Glomerular endothelial cell (primary cell): ENCODE results near the gene OGA. TPM values are rescaled to one million over a fixed set of nuclear protein-coding genes. Genes with fewer than 3 reads are reported as not detected.

Experiments used
- DNase-seq: peaks from one replicate; pipeline ENCODE4 v3.0.0-alpha.2; 2011; ENCODE audit warnings: low read depth, low spot score; ENCODE audit errors: extremely low read depth
- total RNA-seq: library from RNA; depleted of rRNA; stranded (reverse); fragments of >200 nt; gene quantifications from 2 replicates; pipeline ENCODE4 v1.2.3, GENCODE V29; 2015

OGA gene
- total RNA-seq, 1 donor from 2014 or later: 102 TPM

DNA sequence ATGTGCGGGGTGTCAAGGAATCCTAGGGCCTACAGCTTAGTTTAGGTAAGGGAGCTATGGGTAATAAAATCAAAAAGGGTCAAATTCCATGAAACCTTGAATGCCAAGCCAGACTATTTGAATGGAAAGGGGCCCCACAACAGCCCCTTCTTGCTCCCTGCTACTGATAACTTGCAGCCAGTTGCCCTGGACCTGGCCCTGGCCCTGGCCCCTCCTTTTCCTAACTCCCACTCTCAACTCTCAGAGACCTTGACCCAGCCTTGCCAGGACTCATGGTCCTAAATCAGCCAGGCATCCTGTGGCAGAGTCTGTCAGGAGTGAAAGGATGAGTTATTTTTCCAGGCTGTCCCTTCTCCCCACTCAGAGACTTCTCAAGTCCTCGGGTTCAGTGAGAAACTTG lies 19.5 kb upstream of the OGA start:
- DNase-seq: no peak

DNA sequence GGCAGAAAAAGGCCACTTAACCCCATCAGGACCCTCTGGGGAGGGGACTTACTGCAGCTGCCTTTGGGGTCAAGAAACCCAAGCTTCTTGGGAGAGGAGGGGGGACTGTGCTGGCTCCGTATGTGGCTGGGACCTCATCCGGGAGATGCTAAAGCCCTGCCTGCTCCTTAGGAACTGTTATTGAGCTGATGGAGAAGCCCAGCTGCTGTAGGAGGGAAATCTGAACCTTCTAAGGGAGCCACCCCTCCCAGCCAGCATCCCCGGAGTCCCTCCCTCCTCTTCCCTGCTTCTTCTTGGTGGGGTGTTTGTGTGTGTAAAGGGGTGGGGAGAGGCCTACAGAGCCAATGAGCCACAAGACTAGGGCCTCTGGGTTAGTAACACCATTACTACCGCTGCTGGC lies 17.1 kb upstream of the OGA start:
- no peak for DNase-seq

DNA sequence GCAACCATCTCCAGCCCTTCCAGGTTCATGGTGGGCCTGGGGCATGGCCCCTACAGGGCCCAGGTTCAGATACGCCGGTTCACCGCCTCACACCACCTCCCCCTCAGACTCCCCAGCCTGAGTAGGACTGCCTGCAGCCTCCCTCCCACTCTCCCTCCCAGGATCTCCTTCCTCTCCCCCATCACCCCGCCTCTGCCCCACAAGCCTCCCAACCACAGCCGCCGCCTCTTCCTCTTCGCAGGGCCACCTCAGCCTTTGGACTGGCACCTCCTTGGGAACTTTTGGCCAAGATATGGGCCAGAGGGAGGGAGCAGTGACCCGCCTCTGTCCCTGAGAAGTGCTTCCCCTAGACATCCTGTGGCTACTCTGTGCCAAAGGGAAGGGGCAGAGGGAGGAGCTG lies 16.1 kb upstream of the OGA start:
- no peak for DNase-seq

DNA sequence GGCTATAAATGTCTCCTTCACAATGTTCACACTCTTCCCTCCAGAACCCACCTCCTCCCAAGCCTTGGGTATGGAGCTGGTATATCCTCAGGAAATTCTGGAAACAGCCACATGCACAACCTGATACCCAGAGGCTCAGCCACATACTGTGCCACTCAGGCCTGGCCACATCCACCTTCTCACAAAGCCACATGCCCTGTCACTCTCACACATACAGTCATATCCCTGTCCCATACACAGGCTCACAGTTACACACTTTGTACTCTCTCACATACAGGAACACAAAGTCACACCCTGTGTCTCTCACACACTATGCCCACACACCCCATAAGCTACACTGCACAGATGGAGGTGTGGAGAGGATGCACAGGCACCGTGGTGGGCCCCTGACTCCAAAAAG lies 15.2 kb upstream of the OGA start:
- DNase-seq: no peak

DNA sequence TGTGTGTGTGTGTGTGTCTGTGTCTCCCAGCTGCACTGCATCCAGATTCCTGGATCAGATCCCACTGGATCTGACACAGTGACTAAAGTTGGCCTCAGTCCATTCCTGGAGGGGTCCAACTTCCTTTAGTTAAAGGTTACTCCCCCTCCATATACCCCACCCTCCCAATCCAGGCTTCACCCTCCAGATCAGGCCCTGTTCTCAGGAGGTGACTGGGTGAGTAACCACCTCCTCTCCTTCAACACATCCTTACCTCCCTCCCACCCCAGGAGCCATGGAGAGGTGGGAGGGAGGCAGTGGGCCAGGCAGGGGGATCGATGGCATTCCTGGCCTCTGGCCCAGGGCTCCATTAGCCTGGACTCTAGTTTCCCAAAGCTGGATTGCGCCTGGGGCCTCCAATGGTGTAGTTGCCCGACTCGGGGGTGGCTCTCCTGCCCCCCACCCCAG lies 14.1 kb upstream of the OGA start:
- DNase-seq: no peak

DNA sequence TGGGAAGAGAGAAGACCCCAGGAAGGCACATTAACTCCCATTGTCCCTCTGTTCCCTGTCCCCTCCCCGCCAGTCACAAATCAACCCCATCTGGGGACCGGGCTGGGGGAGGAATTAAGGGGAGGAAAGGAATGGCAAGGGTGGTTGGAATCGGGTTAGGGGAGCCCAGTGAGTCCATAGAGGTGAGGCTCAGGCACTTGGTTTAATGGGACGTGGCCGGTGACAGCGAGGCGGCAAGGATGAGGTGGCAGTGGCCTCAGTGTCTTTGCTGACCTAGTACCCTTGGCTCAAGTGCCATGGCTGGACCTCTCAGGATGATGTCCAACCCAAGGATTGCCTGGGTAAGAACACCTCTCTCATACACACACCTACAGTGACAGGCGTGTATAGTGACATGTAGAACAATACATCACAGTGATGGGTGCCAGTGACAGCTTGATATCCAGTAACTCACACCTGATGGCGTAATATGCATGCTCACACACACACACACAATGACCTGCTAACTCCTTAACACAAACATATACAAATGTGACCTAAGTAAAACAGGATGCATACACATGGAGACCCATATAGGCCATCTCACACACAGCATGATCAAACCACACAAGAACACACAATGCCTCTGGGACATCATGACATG lies 13.0 kb upstream of the OGA start:
- no peak for DNase-seq

DNA sequence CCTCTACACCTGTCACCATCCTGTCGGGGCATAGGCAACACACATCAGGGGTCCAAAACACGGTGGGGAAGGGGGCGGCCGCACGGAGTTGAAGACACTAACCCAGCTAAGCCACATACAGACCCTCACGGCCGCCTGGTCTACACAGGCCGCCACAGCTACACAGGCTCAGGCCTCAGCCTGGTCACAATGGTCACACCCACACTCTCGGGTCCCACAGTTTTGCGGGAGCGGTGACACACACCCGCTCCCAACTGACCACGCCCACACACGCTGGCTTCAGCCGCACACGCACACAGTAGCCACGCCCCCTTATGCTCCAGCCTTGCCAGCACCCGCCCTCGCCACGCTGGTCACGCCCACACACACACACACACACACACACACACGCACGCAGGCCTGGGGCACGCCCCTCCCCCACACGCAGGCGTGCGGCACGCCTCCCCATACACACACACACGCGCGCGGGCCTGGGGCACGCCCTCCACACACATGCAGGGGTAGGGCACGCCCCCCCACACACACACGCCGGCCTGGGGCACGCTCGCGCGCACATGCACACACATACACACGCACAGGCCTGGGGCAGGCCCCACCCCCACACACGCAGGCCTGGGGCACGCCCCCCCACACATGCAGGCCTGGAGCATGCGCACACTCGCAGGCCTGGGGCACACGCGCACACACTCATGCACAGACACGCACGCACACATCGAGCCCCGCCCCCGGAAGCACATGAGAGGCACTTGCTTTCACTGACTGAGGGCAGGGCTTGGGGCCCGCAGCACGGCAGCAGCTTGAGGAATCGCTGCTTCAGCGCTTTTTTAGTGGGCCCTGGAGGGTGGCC lies 12.3 kb upstream of the OGA start:
- DNase-seq: no peak

DNA sequence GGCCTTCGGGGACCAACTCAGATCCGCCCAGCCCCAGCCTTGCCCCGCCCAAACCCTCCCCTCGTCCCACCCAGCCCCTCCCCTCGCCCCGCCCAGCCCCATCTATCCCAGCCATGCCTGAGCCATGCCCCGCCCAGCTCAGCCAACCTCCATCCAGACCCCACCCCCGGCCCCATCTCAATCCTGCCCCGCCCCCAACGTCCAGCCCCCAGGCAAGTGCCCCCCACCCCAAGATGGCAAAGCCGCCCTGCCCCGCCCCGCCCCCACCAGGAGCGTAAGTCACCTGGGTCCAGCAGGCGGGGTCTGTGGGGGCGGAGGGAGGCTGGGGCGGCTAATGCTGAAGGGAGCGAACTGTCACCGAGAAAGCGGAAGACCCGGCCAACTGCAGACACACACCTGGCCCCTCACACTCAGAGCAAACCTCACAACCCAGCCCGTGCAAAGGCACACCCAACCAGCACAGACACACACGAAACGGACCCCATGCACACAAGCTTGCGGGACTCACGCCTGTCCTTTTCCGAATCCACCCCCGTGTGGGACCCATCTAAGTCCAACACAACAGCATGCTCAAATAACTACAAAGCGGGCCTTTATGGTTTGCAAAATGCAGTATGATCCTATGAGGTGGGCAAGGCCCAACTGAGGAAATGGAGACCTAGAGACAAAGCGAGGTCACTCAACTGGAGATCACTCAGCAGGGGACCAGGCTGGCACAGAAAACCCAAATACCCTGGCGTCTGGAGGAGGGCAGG lies 11.5 kb upstream of the OGA start:
- DNase-seq: no peak

DNA sequence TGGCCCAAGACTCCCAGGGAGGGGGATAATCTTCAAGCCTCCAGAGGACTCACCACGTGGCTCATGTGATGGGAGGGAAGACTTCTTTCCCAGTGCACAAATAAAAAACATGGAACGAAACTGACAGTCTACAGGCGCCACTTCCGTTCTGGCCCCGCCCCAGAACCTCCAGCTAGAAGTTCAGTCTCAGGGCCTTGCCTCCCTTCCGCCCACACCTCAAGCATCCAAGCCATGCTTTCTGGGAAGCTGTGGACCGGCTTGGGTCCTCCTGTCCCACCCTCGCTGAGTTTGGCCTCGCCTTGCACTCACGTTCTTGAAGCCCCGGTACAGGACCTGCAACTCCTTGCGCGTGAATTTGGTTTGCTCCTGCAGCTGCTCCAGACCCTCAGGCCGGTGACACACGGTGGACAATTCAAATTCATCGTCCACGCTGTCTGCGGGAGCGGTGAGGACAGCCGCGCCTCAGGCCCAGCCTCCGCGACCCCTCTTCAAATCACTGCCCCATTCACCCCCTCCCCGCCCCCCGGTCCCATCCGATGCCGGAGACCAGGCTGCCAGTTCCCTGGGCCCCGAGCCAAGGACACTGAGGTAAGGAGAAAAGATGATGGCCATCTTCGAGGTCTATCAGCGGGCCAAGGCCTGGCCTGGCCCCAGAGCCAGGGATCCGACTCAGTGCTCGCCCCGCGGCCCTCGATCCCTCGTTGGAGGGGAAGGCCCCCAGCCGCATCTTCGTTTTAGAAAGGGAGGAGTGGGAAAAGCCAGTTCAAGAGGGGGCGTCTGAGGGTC lies 10.7 kb upstream of the OGA start:
- no peak for DNase-seq

DNA sequence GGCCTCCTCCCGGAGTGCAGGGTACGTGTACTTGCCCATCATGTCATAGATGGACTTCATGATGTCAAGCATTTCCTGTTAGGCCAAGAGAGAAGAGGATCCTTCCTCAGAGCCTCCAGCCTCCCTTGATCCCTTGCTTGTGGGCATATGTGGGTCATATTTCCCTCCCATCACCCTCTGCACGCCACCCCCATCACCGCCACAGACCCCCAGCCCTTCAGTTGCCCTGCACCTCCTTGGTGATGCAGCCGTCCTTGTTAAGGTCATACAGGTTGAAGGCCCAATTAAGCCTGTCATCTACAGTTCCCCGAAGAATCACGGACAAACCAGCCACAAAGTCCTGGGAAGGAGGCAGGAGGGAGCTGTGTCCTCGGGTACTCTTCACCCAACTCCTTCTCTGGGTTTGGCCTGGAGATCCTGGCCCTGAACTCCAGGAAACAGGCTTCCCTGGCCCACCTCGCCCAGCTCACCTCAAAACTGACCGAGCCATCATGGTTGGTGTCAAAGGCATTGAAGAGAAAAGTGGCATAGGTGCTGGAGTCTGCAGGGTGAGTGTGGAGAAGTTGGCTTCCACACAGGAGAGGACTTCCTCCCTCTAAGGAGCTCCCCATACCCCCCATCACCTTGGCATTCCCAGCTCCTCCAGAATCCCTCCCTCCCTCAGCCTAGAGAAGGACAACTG lies 9.8 kb upstream of the OGA start:
- DNase-seq: no peak

DNA sequence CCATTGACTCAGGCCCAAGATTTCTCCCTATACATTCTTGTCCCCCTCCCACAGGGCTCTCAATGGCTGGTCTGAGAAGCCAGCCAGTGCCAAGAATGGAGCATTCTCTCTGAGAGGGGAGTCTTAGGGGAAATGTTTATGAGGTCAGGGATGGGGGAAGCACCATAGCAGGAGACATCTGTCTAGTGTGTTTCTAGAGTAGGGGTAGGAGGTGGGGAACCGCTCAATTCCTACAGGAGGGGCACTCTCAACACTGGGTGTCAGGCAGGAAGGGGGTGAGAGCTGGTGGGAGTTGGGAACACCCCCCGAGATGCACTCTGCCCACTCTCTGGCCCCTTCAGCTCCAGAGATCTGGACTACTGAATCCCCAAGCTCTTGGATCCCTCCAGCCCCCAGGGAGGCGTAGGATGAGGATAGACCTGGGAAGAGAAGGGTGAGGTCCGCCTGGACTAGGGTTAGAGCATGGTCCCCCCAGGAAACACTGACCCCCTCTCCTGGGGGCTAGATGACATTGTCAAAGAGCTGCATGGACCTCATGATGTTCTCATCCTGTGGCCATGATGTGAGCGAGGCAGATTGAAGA lies 8.7 kb upstream of the OGA start:
- DNase-seq: no peak

DNA sequence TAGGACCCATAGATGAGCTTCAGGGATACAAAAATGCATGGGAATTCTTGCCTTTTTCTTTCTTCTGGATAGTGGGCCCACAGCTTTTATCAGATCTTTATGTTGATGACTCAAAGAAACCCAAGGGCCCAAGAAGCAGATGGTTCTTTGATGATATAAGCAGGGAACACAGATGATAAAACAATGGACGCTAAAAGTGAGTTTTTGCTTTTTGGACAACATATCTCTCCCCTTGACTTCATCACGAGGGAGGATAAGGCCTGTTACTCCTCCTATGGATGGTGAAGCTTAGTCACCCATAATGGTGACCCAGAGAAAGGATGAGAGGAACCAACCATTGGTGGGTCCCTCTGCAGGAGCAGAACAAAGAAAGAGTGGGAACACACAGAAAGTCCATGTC lies 6.5 kb upstream of the OGA start:
- no peak for DNase-seq

DNA sequence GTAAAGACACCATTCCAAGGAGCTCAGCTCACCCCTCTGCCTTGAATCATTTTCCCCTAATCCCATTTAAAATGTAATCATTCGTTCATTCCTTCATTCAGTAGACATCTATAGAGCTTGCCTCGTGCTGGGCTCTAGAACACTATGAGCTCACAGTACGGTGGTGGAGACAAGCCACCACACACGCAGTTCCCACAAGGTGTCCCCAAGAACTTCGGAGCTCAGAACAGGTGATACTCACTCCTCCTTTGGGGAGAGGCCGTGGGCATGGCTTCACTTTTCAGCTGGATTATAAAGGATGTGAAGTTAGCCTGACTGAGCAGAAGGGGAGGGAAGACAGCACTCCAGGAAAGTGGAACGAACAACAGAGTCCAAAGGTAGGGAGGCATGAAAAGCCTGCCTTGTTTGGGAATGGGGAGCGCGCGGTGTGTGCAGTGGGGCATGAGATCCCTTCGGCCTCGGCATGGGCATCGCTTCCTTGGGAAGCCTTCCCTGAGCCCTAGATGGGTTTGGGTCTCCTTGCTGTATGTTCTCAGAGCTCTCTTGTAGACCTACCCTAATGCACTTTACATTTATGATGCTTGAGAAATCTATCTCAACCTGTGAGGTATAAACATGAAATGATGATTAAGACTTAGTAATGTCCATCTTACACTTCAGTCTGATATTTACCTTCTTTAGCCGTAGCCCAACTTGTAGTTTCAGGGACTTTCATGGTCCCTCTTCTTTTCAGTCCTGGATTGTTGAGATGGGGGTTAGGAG lies 809 bp upstream of the OGA start:
- no peak for DNase-seq

DNA sequence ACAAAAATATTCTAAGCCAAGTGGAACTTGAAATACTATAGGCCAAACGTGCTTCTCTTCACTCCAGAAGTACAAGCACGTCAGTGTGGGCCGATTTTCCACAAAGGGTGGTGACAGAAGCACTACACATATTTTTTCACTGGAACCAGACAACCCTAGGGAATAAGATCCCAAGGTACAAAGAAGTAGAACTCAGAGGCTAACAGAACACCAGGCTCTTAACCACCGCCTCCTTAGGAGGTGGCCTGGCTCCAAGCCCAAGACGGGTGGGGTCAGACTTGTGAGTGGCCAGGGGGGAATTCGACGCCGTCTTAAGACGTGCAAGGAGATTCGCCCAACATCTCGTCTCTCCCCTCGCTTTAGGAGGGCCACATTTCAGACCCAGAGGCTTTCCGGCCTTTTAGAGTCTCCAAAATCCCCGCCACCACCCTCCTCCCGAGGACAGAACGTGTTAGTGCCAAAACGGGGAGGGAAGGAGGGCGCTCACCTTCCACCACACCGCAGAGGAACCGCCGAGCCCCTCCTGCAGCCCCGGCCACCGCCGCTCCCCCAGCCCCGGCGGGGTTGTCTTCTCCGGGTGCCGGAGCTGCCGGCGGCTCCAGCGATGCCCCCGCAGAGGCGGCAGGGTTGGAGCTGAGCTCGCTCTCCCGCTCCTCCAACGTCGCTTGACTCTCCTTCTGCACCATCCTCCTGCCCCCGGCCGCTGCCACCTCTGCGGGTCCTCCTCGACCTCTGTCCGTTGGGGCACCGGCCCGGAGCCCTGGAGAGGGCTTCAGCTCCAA lies 716 bp downstream of the OGA start:
- peak; percentile 71 for DNase-seq

DNA sequence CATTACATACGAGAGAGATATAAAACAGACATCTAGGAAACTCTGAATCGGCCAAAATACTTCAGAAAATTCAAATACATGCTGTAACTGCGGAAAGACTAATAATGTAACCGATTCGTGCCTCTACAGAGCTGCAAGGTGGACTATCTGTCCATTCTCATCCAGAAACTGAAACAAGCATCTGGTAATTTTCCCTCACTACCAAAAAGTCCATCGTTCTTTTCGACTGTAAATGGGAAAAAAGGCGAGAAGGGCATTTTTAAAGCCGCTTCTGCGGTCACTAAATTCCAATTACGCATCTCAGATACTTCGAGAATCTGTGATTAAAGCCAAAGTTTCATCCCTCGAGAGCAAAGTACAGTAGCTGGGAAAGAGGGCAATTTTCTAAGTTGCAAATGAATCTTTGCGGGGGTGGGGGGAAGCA lies 1.3 kb downstream of the OGA start:
- DNase-seq: no peak

DNA sequence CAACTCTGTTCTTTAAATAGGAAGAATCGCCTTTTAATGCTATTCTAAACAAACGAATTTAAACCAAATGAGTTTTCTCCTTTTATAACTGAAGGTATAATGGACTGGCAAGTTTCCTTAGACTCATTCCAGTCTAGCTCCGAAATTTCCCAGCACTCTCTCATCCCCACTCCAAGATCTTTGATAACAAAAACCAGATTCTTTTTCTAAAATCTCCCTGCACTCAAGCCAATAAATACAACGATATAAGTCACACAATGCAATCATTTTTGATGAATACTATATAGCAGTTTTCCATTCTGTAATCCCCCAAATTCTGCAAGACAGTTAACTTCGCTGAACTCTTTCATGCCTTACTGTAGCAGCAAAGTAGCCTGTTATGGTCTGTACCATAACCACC lies 1.9 kb downstream of the OGA start:
- DNase-seq: no peak

DNA sequence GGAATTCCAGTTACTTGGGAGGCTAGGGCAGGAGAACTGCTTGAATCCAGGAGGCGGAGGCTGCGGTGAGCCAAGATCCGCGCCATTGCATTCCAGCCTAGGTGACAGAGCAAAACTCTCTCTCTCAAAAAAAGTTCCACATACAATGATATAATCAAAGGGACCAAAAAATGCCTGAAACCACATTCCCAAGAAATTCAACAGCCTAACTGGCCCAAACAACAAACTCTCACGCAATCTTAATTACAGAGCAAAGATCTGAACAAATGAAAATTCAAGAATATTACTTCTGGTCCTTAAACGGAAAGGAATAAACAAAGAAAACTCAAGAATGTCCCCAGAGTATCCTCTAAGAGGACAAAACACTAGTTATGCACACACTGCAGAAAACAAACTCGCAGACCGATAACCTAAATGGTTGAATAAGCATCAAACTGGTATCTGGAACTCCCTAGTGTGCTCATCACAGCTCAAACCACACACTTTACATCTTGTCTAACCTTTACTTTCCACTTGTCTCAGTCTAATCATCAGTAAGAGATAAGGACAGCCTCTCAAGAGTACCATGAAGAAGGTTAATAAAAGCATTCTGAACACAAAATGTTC lies 3.7 kb downstream of the OGA start:
- no peak for DNase-seq

DNA sequence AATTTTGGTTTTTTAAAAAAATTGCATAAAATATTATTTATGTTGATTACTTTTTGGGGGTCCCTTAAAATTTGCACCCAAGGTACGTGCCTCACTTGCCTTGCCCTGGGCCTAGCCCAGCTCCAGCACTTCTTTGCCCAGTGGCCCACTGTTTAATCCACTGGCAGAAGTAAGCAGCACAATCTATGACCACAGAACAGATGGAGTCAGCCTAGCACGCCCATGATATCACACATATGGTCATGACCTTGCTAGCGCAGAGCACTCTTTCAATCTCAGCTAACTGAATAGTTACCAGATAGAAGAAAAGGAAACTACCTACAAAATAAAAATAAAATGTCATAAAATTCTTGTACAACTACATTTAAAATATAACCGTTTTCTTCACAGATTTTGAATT lies 5.6 kb downstream of the OGA start:
- DNase-seq: no peak
